ENCODE results near the gene ZDHHC7. TPM values are rescaled to one million over a fixed set of nuclear protein-coding genes. Genes with fewer than 3 reads are reported as not detected.

ZDHHC7 gene
- total RNA-seq, 1 experiment from 2014 or later, result 39.9 TPM

DNA sequence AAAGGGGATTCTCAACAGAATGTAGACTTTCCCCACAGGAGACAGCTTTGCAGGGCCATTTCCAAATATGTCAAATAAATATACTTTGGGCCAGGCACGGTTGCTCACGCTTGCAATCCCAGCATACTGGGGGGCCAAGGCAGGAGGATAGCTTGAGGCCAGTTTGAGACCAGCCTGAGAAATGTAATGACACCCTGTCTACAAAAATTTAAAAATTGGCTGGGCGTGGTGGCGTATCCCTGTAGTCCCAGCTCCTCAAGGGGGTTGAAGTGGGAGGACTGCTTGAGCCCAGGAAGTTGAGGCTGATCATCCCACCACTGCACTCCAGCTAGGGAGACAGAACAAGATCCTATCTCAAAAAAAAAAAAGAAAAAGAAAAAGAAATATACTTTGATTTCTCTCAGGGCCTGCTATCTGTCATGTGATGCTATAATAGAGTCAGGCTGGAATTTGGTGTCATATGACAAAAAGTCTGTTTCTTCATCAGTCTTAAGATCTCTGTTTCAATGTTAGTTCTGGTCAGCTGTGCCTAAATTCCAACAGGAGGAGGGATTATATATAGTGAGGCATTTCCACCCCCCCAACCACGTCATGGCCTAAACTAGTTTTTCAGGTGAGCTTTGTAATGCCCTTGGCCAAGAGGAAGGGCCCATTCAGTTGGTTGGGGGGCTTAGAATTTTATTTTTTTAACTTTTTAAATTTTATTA, 4.3 kb upstream of the ZDHHC7 start:
- H3K4me3 ChIP-seq (replicated peaks in 1 of 2; ENCODE audit: low read depth in 1 of 2, low read length in 2 of 2), result no peak overlapping the region
- H3K4me2 ChIP-seq (ENCODE audit: low read length), result no peak overlapping the region
- DNase-seq (ENCODE audit: low read depth, low spot score), result no peak
- TF ChIP-seq ZFX (IDR thresholded peaks at IDR 0.05) (no peak), ELF1 (IDR thresholded peaks at IDR 0.05; ENCODE audit: borderline replicate concordance, low read depth) (no peak), SRF (IDR thresholded peaks at IDR 0.05; ENCODE audit: low read depth) (no peak), JUND (IDR thresholded peaks at IDR 0.05) (no peak), EGR1 (IDR thresholded peaks at IDR 0.05; ENCODE audit: low read depth) (no peak), CBX3 (IDR thresholded peaks at IDR 0.05; ENCODE audit: low read depth) (no peak), ZNF274 (IDR thresholded peaks at IDR 0.05; ENCODE audit: low read depth, low read length) (no peak), SP1 (IDR thresholded peaks at IDR 0.05; ENCODE audit: low read depth) (no peak), TCF7L2 (IDR thresholded peaks at IDR 0.05; ENCODE audit: borderline replicate concordance, extremely low read depth, insufficient read depth, insufficient read length) (no peak), EZH2phosphoT487 (IDR thresholded peaks at IDR 0.05; ENCODE audit: borderline replicate concordance) (no peak), POLR2A (IDR thresholded peaks at IDR 0.05; ENCODE audit: borderline replicate concordance, extremely low read depth, insufficient read depth, insufficient read length) (no peak), FOSL1 (IDR thresholded peaks at IDR 0.05; ENCODE audit: low read depth) (no peak), RAD21 (IDR thresholded peaks at IDR 0.05; ENCODE audit: low read depth) (no peak), POLR2AphosphoS5 (IDR thresholded peaks at IDR 0.05; ENCODE audit: low read depth, low read length) (no peak)
- TF ChIP-seq, protein P1, sequence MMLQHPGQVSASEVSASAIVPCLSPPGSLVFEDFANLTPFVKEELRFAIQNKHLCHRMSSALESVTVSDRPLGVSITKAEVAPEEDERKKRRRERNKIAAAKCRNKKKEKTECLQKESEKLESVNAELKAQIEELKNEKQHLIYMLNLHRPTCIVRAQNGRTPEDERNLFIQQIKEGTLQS (IDR thresholded peaks at IDR 0.05), result no peak
- TF ChIP-seq, protein P2, sequence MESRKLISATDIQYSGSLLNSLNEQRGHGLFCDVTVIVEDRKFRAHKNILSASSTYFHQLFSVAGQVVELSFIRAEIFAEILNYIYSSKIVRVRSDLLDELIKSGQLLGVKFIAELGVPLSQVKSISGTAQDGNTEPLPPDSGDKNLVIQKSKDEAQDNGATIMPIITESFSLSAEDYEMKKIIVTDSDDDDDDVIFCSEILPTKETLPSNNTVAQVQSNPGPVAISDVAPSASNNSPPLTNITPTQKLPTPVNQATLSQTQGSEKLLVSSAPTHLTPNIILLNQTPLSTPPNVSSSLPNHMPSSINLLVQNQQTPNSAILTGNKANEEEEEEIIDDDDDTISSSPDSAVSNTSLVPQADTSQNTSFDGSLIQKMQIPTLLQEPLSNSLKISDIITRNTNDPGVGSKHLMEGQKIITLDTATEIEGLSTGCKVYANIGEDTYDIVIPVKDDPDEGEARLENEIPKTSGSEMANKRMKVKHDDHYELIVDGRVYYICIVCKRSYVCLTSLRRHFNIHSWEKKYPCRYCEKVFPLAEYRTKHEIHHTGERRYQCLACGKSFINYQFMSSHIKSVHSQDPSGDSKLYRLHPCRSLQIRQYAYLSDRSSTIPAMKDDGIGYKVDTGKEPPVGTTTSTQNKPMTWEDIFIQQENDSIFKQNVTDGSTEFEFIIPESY (IDR thresholded peaks at IDR 0.05; ENCODE audit: extremely low read depth, insufficient replicate concordance, low read length), result no peak
- TF ChIP-seq, protein P3, sequence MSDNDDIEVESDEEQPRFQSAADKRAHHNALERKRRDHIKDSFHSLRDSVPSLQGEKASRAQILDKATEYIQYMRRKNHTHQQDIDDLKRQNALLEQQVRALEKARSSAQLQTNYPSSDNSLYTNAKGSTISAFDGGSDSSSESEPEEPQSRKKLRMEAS (IDR thresholded peaks at IDR 0.05), result no peak
- TF ChIP-seq, protein P4, sequence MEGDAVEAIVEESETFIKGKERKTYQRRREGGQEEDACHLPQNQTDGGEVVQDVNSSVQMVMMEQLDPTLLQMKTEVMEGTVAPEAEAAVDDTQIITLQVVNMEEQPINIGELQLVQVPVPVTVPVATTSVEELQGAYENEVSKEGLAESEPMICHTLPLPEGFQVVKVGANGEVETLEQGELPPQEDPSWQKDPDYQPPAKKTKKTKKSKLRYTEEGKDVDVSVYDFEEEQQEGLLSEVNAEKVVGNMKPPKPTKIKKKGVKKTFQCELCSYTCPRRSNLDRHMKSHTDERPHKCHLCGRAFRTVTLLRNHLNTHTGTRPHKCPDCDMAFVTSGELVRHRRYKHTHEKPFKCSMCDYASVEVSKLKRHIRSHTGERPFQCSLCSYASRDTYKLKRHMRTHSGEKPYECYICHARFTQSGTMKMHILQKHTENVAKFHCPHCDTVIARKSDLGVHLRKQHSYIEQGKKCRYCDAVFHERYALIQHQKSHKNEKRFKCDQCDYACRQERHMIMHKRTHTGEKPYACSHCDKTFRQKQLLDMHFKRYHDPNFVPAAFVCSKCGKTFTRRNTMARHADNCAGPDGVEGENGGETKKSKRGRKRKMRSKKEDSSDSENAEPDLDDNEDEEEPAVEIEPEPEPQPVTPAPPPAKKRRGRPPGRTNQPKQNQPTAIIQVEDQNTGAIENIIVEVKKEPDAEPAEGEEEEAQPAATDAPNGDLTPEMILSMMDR (IDR thresholded peaks at IDR 0.05 in 2 of 3, conservative IDR thresholded peaks at IDR 0.05 in 1 of 3; ENCODE audit: borderline replicate concordance in 1 of 3, insufficient read depth in 1 of 3, low read depth in 2 of 3, low read length in 2 of 3), result no peak
- TF ChIP-seq, protein P5, sequence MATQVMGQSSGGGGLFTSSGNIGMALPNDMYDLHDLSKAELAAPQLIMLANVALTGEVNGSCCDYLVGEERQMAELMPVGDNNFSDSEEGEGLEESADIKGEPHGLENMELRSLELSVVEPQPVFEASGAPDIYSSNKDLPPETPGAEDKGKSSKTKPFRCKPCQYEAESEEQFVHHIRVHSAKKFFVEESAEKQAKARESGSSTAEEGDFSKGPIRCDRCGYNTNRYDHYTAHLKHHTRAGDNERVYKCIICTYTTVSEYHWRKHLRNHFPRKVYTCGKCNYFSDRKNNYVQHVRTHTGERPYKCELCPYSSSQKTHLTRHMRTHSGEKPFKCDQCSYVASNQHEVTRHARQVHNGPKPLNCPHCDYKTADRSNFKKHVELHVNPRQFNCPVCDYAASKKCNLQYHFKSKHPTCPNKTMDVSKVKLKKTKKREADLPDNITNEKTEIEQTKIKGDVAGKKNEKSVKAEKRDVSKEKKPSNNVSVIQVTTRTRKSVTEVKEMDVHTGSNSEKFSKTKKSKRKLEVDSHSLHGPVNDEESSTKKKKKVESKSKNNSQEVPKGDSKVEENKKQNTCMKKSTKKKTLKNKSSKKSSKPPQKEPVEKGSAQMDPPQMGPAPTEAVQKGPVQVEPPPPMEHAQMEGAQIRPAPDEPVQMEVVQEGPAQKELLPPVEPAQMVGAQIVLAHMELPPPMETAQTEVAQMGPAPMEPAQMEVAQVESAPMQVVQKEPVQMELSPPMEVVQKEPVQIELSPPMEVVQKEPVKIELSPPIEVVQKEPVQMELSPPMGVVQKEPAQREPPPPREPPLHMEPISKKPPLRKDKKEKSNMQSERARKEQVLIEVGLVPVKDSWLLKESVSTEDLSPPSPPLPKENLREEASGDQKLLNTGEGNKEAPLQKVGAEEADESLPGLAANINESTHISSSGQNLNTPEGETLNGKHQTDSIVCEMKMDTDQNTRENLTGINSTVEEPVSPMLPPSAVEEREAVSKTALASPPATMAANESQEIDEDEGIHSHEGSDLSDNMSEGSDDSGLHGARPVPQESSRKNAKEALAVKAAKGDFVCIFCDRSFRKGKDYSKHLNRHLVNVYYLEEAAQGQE (IDR thresholded peaks at IDR 0.05; ENCODE audit: low read depth), result no peak
- ATAC-seq, result no peak
- BruUV-seq (replicated peaks), result no TSS peak
- H3K79me2 ChIP-seq (ENCODE audit: insufficient read depth, low read length), result peaks cover 4% of the 10 kb centered on the region
- H3K27ac ChIP-seq (ENCODE audit: low read depth, low read length), result no peak overlapping the region
- ChIA-PET POLR2A (interaction anchor here (1.0 kb wide), 1 partner anchor 11 kb away, joined by 4 read pairs; the partner anchor contains the start of gene KIAA0513), CTCF (no interaction called here), RAD21 (ENCODE audit: low non-redundant PET in 1 of 2, low total read pairs in 2 of 2, uncharacterized antibody in 2 of 2, unreplicated experiment in 2 of 2) (no interaction called here)
- H3K9ac ChIP-seq (ENCODE audit: low read length), result no peak overlapping the region
- H3K27me3 ChIP-seq (ENCODE audit: insufficient read depth, low read length), result no peaks in the 10 kb centered on the region; the same call in 1 of the 2 replicates
- H3K36me3 ChIP-seq (ENCODE audit: control insufficient read depth in 1 of 2, insufficient read depth in 2 of 2, low read length in 2 of 2), result no peaks in the 10 kb centered on the region
- H4K20me1 ChIP-seq (ENCODE audit: insufficient read depth), result no peaks in the 10 kb centered on the region
- H2AFZ ChIP-seq (ENCODE audit: low read depth, low read length, poor library complexity, severe bottlenecking), result no peak overlapping the region
- H3K4me1 ChIP-seq (ENCODE audit: control insufficient read depth in 1 of 2, insufficient read depth in 2 of 2, low read length in 2 of 2), result peaks cover under 1 to 4% of the 10 kb centered on the region in 2 experiments; a peak in 2 of 4 replicates
- no peaks in the 10 kb centered on the region for H3K9me3 ChIP-seq (ENCODE audit: control insufficient read depth in 1 of 2, insufficient read depth in 1 of 2, low read depth in 1 of 2, low read length in 2 of 2)
- intact Hi-C loops (cut with micrococcal nuclease), result no loop called here
- no peaks in the 10 kb centered on the region for H3K9me2 ChIP-seq (ENCODE audit: insufficient read depth)
